Gastrocnemius medialis (tissue), 4 donors: Measurements from ENCODE around the gene SLC17A8. TPM values are rescaled to one million over a fixed set of nuclear protein-coding genes. Genes with fewer than 3 reads are reported as not detected.

Experiments
- ATAC-seq, 2 donors: fragments of 150-250 bp; one replicate each; pipeline ENCODE4 v1.9.1; 2016
- DNase-seq, 2 donors: peaks; one replicate each; pipeline ENCODE4 v3.0.0-alpha.2; 2019
- H3K27ac ChIP-seq, 4 donors: fragments of 200-600 bp; sonication (generic); 1 replicate in 1 of 4; 2 replicates in 3 of 4; pipeline ENCODE4 v1.5.1; 2016 to 2018; ENCODE audit warnings: mild to moderate bottlenecking in 2 of 4, moderate library complexity in 1 of 4
- H3K27me3 ChIP-seq, 3 donors: fragments of 200-600 bp; sonication (generic) in 2 of 3; 1 replicate in 1 of 3; 2 replicates in 2 of 3; pipeline versions ENCODE4 v1.5.1 to v1.6.0; 2016 to 2019; ENCODE audit warnings: mild to moderate bottlenecking in 1 of 3, moderate library complexity in 1 of 3
- H3K36me3 ChIP-seq, 2 donors: fragments of 200-600 bp; sonication (generic) in 1 of 2; one replicate each; pipeline ENCODE4 v1.5.1; 2017 to 2018
- H3K4me1 ChIP-seq, 2 donors: fragments of 200-600 bp; sonication (generic) in 1 of 2; one replicate each; pipeline ENCODE4 v1.5.1; 2016 to 2017; ENCODE audit warnings: mild to moderate bottlenecking in 2 of 2
- H3K4me3 ChIP-seq, 4 donors: fragments of 200-600 bp; sonication (generic) in 3 of 4; 1 replicate in 1 of 4; 2 replicates in 3 of 4; pipeline ENCODE4 v1.5.1; 2016 to 2019; ENCODE audit warnings: mild to moderate bottlenecking in 2 of 4
- H3K9me3 ChIP-seq, 3 donors: fragments of 200-600 bp; sonication (generic) in 2 of 3; 1 replicate in 1 of 3; 2 replicates in 2 of 3; pipeline ENCODE4 v1.5.1; 2016 to 2019
- POLR2A ChIP-seq, 2 donors: fragments of 450-650 bp; IDR thresholded peaks; one replicate each; pipeline ENCODE4 v1.6.1; 2017; ENCODE audit warnings: antibody characterized with exemption in 2 of 2, mild to moderate bottlenecking in 2 of 2, moderate library complexity in 2 of 2
- in situ Hi-C, 4 donors: fragments of 200-750 bp; cut with MboI; loops; one replicate each; pipeline versions ENCODE4 v1.15.0 to v1.8.0; 2017; ENCODE audit warnings: low sequenced_read_pairs in 4 of 4
- intact Hi-C: fragments of 100-400 bp; cut with DNase I; formaldehyde crosslinking; loops from one replicate; pipeline ENCODE4 v1.15.1; 2023; ENCODE audit warnings: low total_unique reads
- total RNA-seq, 4 donors: library from RNA; depleted of rRNA; stranded (reverse); fragments of >200 nt; gene quantifications; one replicate each; pipeline versions ENCODE4 v1.1.0 to v1.2.3, GENCODE V29; 2016
- TF ChIP-seq, protein P1 (sequence below), 5 experiments: fragments of 450-650 bp in 3 of 5; fragments of 200-600 bp in 2 of 5; sonication (generic) in 2 of 5; IDR thresholded peaks in 4 of 5; conservative IDR thresholded peaks in 1 of 5; 1 replicate in 4 of 5; 2 replicates in 1 of 5; pipeline ENCODE4 v1.5.1; 2016 to 2019; ENCODE audit warnings: antibody characterized with exemption in 5 of 5, mild to moderate bottlenecking in 3 of 5, moderate library complexity in 3 of 5

SLC17A8 gene
- total RNA-seq, 4 donors from 2014 or later, result 0.31 TPM; not detected in 3

DNA sequence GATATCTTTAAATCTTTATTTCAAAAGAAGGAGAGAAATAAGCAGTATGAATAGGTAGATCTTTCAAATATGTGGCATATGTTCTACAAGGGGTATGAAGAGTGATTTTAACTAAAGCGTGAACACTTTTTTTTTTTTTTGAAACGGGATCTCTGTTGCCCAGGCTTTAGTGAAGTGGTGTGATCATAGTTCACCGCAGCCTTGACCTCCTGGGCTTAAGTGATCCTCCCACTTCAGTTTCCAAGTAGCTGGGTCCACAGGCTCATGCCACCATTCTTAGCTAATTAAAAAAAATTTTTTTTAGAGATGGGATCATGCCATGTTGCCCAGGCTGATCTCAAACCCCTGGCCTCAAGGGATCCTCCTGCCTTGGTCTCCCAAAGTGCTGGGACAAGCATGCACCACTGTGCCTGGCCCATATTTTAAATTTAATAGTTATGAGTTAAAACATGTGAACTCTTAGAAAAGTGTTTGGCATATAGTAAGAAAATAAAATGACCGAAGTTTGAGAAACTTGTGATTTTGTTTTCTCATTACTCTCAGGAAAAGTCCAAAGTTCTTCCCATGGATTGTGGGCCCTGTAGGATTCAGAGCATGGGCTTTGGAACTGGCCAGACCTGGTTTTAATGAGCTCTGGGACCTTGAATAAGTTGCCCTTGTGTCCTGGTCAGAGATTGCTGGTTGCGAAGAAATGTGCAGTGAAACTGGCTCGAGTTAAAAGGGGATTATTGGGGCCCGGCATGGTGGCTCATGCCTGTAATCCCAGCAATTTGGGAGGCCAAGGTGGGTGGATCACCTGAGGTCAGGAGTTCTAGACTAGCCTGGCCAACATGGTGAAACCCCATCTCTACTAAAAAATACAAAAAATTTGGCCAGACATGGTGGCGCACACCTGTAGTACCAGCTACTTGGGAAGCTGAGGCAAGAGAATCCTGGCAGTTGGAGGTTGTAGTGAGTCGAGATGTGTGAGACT is 27.0 kb downstream of the SLC17A8 start:
- Histone ChIP-seq H3K4me3 (no peak overlapping the region), H3K9me3 (no peaks in the 10 kb centered on the region), H3K4me1 (no peaks in the 10 kb centered on the region), H3K27ac (no peak overlapping the region), H3K36me3 (no peaks in the 10 kb centered on the region), H3K27me3 (no peaks in the 10 kb centered on the region)
- no peak for ATAC-seq
- no peak for DNase-seq
- TF ChIP-seq POLR2A (IDR thresholded peaks at IDR 0.05), result no peak
- TF ChIP-seq, protein P1, sequence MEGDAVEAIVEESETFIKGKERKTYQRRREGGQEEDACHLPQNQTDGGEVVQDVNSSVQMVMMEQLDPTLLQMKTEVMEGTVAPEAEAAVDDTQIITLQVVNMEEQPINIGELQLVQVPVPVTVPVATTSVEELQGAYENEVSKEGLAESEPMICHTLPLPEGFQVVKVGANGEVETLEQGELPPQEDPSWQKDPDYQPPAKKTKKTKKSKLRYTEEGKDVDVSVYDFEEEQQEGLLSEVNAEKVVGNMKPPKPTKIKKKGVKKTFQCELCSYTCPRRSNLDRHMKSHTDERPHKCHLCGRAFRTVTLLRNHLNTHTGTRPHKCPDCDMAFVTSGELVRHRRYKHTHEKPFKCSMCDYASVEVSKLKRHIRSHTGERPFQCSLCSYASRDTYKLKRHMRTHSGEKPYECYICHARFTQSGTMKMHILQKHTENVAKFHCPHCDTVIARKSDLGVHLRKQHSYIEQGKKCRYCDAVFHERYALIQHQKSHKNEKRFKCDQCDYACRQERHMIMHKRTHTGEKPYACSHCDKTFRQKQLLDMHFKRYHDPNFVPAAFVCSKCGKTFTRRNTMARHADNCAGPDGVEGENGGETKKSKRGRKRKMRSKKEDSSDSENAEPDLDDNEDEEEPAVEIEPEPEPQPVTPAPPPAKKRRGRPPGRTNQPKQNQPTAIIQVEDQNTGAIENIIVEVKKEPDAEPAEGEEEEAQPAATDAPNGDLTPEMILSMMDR (IDR thresholded peaks at IDR 0.05 in 4 of 5, conservative IDR thresholded peaks at IDR 0.05 in 1 of 5), result no peak
- in situ Hi-C loops (no loop called here), intact Hi-C loops (no loop called here)

DNA sequence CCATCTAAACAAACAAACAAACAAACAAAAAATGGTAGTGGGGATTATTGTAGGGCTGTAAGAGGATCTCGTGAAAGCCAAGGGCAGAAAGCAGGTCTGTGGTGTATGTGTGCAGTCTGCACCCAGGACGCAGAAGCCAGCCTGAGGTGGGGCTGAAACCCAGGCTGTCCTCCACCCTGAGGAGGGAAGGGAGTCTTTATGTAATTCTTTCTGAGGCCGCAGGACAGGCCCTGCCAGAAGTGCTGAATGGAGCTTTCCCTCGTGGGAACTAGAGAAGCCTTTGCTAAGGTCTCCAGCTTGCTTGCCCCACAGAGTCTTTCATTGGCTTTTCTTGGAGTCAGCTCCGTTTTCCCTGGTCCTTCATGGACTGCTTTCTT is 27.7 kb downstream of the SLC17A8 start:
- Histone ChIP-seq H3K27me3 (no peaks in the 10 kb centered on the region), H3K36me3 (no peaks in the 10 kb centered on the region), H3K4me3 (no peak overlapping the region), H3K4me1 (no peaks in the 10 kb centered on the region), H3K9me3 (no peaks in the 10 kb centered on the region), H3K27ac (no peak overlapping the region)
- ATAC-seq (no peak), DNase-seq (no peak)
- intact Hi-C loops, result no loop called here
- TF ChIP-seq, protein P1 (IDR thresholded peaks at IDR 0.05 in 4 of 5, conservative IDR thresholded peaks at IDR 0.05 in 1 of 5), result no peak
- no peak for TF ChIP-seq POLR2A (IDR thresholded peaks at IDR 0.05)
- in situ Hi-C loops, result no loop called here

DNA sequence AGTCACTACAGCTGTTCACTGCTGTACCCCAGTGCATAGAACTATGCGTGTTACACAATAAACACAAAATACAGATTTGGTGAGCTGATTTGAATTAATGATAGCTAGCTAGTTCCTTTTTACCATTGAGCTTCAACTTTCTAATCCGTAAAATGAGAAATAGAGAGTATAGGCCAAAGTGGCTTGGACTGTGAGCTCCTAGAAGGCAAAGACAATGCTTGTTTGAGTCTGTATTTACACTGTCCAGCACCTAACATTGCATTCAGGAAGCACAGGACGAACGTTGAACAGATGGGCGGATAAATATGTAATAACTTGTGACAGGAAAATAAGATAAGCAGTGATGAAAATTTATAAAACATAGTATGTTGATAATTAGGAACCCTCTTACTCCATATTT is 31.5 kb downstream of the SLC17A8 start:
- no peak for ATAC-seq
- Histone ChIP-seq H3K36me3 (no peaks in the 10 kb centered on the region), H3K27ac (no peak overlapping the region), H3K27me3 (no peaks in the 10 kb centered on the region), H3K4me1 (no peaks in the 10 kb centered on the region), H3K9me3 (no peaks in the 10 kb centered on the region), H3K4me3 (no peak overlapping the region)
- no peak for TF ChIP-seq POLR2A (IDR thresholded peaks at IDR 0.05)
- TF ChIP-seq, protein P1 (IDR thresholded peaks at IDR 0.05 in 4 of 5, conservative IDR thresholded peaks at IDR 0.05 in 1 of 5), result no peak
- intact Hi-C loops (no loop called here), in situ Hi-C loops (no loop called here)
- DNase-seq, result no peak

DNA sequence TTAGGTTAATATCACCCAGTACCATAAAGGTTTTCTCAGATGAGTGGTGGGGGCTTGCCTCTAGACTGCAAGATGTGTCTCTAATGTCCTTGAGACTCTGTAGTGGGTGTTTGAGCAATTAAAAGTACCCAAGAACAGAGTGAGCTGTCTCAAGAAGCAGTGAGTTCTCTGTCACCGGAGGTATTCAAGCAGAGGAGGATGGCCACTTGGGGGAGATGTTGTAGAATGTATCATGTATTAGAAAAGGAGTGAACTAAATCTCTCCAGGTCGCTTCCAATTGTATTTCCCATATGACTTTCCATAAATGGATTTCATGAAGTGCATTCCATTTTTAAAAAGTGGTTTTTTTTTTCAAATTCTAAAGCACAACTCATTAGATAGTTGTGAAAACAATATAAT is 35.0 kb downstream of the SLC17A8 start:
- H3K4me3 ChIP-seq, result no peak overlapping the region
- in situ Hi-C loops, result no loop called here
- ATAC-seq (no peak), DNase-seq (no peak)
- no peaks in the 10 kb centered on the region for H3K9me3 ChIP-seq
- no peaks in the 10 kb centered on the region for H3K27me3 ChIP-seq
- TF ChIP-seq, protein P1 (IDR thresholded peaks at IDR 0.05 in 4 of 5, conservative IDR thresholded peaks at IDR 0.05 in 1 of 5), result no peak
- TF ChIP-seq POLR2A (IDR thresholded peaks at IDR 0.05), result no peak
- no peaks in the 10 kb centered on the region for H3K36me3 ChIP-seq
- no peaks in the 10 kb centered on the region for H3K4me1 ChIP-seq
- no peak overlapping the region for H3K27ac ChIP-seq
- intact Hi-C loops, result no loop called here
